ENCODE measurements around the gene FBXO48. TPM values are rescaled to one million over a fixed set of nuclear protein-coding genes. Genes with fewer than 3 reads are reported as not detected.

Gene FBXO48
- total RNA-seq, 1 donor from 2014 or later: 1.7 TPM

- no peak for TF ChIP-seq CTCF (conservative IDR thresholded peaks at IDR 0.05)
- Mint-ChIP-seq H3K4me3 (no peak overlapping the region), H3K4me1 (no peaks in the 10 kb centered on the region), H3K27me3 (ENCODE audit: low read depth) (peaks cover 6% of the 10 kb centered on the region), H3K36me3 (ENCODE audit: low read depth) (no peaks in the 10 kb centered on the region), H3K9me3 (no peaks in the 10 kb centered on the region), H3K27ac (ENCODE audit: unreplicated experiment) (no peak overlapping the region)
- DNase-seq (ENCODE audit: low read depth, low spot score): no peak
Measured at GRCh38 chr2:68420254-68420910, 46.7 kb downstream of the FBXO48 start.

GRCh38 chr2:68418855-68419254, 48.2 kb downstream of the FBXO48 start:
- no peak for TF ChIP-seq CTCF (conservative IDR thresholded peaks at IDR 0.05)
- no peaks in the 10 kb centered on the region for H3K9me3 Mint-ChIP-seq
- no peak for DNase-seq (ENCODE audit: low read depth, low spot score)
- H3K4me3 Mint-ChIP-seq: no peak overlapping the region
- H3K27me3 Mint-ChIP-seq (ENCODE audit: low read depth): peaks cover 6% of the 10 kb centered on the region
- peaks cover 7% of the 10 kb centered on the region for H3K4me1 Mint-ChIP-seq
- H3K27ac Mint-ChIP-seq (ENCODE audit: unreplicated experiment): no peak overlapping the region
- no peaks in the 10 kb centered on the region for H3K36me3 Mint-ChIP-seq (ENCODE audit: low read depth)

- no peak overlapping the region for H3K4me3 Mint-ChIP-seq
- H3K27ac Mint-ChIP-seq (ENCODE audit: unreplicated experiment): no peak overlapping the region
- peaks cover 7% of the 10 kb centered on the region for H3K4me1 Mint-ChIP-seq
Measured at GRCh38 chr2:68418419-68418818, 48.7 kb downstream of the FBXO48 start.

GRCh38 chr2:68417926-68418325, 49.2 kb downstream of the FBXO48 start:
- Mint-ChIP-seq H3K27ac (ENCODE audit: unreplicated experiment) (no peak overlapping the region), H3K4me3 (no peak overlapping the region), H3K4me1 (peaks cover 7% of the 10 kb centered on the region), H3K36me3 (ENCODE audit: low read depth) (no peaks in the 10 kb centered on the region), H3K9me3 (no peaks in the 10 kb centered on the region), H3K27me3 (ENCODE audit: low read depth) (peaks cover 6% of the 10 kb centered on the region)
- DNase-seq (ENCODE audit: low read depth, low spot score): no peak
- no peak for TF ChIP-seq CTCF (conservative IDR thresholded peaks at IDR 0.05)

More at GRCh38 chr2:68418419-68418818, 48.7 kb downstream of the FBXO48 start:
- Mint-ChIP-seq H3K9me3 (no peaks in the 10 kb centered on the region), H3K36me3 (ENCODE audit: low read depth) (no peaks in the 10 kb centered on the region), H3K27me3 (ENCODE audit: low read depth) (peaks cover 6% of the 10 kb centered on the region)
- no peak for DNase-seq (ENCODE audit: low read depth, low spot score)
- no peak for TF ChIP-seq CTCF (conservative IDR thresholded peaks at IDR 0.05)

- Mint-ChIP-seq H3K9me3 (no peaks in the 10 kb centered on the region), H3K27ac (ENCODE audit: unreplicated experiment) (no peak overlapping the region), H3K27me3 (ENCODE audit: low read depth) (peaks cover 6% of the 10 kb centered on the region), H3K4me3 (no peak overlapping the region), H3K36me3 (ENCODE audit: low read depth) (no peaks in the 10 kb centered on the region), H3K4me1 (peaks cover 7% of the 10 kb centered on the region)
- DNase-seq (ENCODE audit: low read depth, low spot score): no peak
- no peak for TF ChIP-seq CTCF (conservative IDR thresholded peaks at IDR 0.05)
Measured at GRCh38 chr2:68416081-68416675, 50.9 kb downstream of the FBXO48 start.
